Caco-2 (cell line): ENCODE data around the gene SCNN1G. TPM values are rescaled to one million over a fixed set of nuclear protein-coding genes. Genes with fewer than 3 reads are reported as not detected.

Experiments used
- BruUV-seq: library from RNA; stranded (reverse); fragments of 400-500 nt; replicated peaks from 2 replicates; lab custom pipeline; 2021; lab: Mats Ljungman, UMichigan
- CTCF ChIA-PET: fragments of 300-600 bp; sonication (Branson Sonifier 250); formaldehyde crosslinking; loops from one replicate; lab custom pipeline; 2022; ENCODE audit warnings: antibody characterized with exemption; lab: Charles Lee
- POLR2A ChIA-PET: fragments of 300-600 bp; sonication (Branson Sonifier 250); formaldehyde crosslinking; loops from one replicate; lab custom pipeline; 2022; ENCODE audit warnings: antibody characterized with exemption; lab: Charles Lee
- DNase-seq, 2 experiments: peaks; one replicate each; pipeline versions ENCODE4 v3.0.0 to v3.0.0-alpha.2; 2020 to 2022
- H3K27me3 ChIP-seq: replicated peaks from 2 replicates; pipeline ENCODE4 v1.6.0; 2011; ENCODE audit warnings: low read length; ENCODE audit not compliant: control insufficient read depth, insufficient read depth
- H3K36me3 ChIP-seq: 2 replicates; pipeline ENCODE4 v1.5.1; 2011; ENCODE audit warnings: low read length; ENCODE audit not compliant: control insufficient read depth, insufficient read depth
- H3K4me1 ChIP-seq: fragments of 250-450 bp; sonication (Bioruptor Pico); 2 replicates; pipeline ENCODE4 v1.5.1; 2020; ENCODE audit warnings: mild to moderate bottlenecking
- H3K4me3 ChIP-seq: 2 replicates; pipeline ENCODE4 v1.5.1; 2011; ENCODE audit warnings: low read depth, mild to moderate bottlenecking, control low read depth, low read length
- H3K9me3 ChIP-seq: fragments of 250-450 bp; sonication (Bioruptor Pico); 2 replicates; pipeline ENCODE4 v1.5.1; 2020; ENCODE audit warnings: mild to moderate bottlenecking, moderate library complexity
- H3K27ac Mint-ChIP-seq: one replicate; pipeline ENCODE4 v1.8.0; 2022; ENCODE audit warnings: mixed read lengths; ENCODE audit not compliant: unreplicated experiment
- H3K27me3 Mint-ChIP-seq: one replicate; pipeline ENCODE4 v1.8.0; 2022; ENCODE audit warnings: mixed read lengths; ENCODE audit not compliant: insufficient read depth, unreplicated experiment
- H3K36me3 Mint-ChIP-seq: one replicate; pipeline ENCODE4 v1.8.0; 2022; ENCODE audit warnings: mild to moderate bottlenecking, mixed read lengths; ENCODE audit not compliant: insufficient read depth, unreplicated experiment
- H3K4me1 Mint-ChIP-seq: one replicate; pipeline ENCODE4 v1.8.0; 2022; ENCODE audit warnings: low read depth, mixed read lengths; ENCODE audit not compliant: unreplicated experiment
- H3K4me3 Mint-ChIP-seq: one replicate; pipeline ENCODE4 v1.8.0; 2022; ENCODE audit warnings: mild to moderate bottlenecking, moderate library complexity, mixed read lengths; ENCODE audit not compliant: unreplicated experiment
- H3K9me3 Mint-ChIP-seq: one replicate; pipeline ENCODE4 v1.8.0; 2022; ENCODE audit warnings: mixed read lengths; ENCODE audit not compliant: unreplicated experiment
- intact Hi-C: fragments of 100-400 bp; cut with micrococcal nuclease; formaldehyde crosslinking; loops from one replicate; pipeline ENCODE4 v1.10.0; 2022; ENCODE audit not compliant: unreplicated experiment
- total RNA-seq: library from RNA; stranded (reverse); gene quantifications from 2 replicates; pipeline ENCODE4 v1.2.3, GENCODE V29; 2022
- TF ChIP-seq, protein P1 (sequence below), 2 experiments: fragments of 200-600 bp in 1 of 2; IDR thresholded peaks; 1 replicate in 1 of 2; 2 replicates in 1 of 2; pipeline versions ENCODE4 v1.5.1 to v1.8.0; 2011 to 2022; ENCODE audit warnings: antibody characterized with exemption in 1 of 2, control low read depth in 1 of 2, inconsistent platforms in 1 of 2, low read depth in 1 of 2, low read length in 1 of 2, mild to moderate bottlenecking in 1 of 2, moderate library complexity in 1 of 2; ENCODE audit not compliant: insufficient read depth in 1 of 2, severe bottlenecking in 1 of 2, unreplicated experiment in 1 of 2

Gene SCNN1G
- total RNA-seq, 1 experiment from 2014 or later, result not detected

DNA sequence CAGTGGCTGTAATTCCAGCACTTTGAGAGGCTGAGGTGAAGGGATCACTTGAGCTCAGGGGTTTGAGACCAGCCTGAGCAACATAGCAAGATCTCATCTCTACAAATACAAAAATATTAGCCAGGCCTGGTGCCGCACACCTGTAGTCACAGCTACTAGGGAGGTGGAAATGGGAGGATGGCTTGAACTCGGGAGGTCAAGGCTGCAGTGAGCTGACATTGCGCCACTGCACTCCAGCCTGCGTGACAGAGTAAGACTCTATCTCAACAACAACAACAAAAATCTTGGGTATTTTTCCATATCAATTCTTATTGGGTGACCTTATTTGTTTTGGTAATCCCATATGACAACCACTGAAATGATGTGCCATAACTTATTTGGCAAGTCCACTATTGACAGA, 52.6 kb downstream of the SCNN1G start:
- H3K27me3 ChIP-seq, result no peaks in the 10 kb centered on the region
- H3K36me3 ChIP-seq, result no peaks in the 10 kb centered on the region
- TF ChIP-seq, protein P1, sequence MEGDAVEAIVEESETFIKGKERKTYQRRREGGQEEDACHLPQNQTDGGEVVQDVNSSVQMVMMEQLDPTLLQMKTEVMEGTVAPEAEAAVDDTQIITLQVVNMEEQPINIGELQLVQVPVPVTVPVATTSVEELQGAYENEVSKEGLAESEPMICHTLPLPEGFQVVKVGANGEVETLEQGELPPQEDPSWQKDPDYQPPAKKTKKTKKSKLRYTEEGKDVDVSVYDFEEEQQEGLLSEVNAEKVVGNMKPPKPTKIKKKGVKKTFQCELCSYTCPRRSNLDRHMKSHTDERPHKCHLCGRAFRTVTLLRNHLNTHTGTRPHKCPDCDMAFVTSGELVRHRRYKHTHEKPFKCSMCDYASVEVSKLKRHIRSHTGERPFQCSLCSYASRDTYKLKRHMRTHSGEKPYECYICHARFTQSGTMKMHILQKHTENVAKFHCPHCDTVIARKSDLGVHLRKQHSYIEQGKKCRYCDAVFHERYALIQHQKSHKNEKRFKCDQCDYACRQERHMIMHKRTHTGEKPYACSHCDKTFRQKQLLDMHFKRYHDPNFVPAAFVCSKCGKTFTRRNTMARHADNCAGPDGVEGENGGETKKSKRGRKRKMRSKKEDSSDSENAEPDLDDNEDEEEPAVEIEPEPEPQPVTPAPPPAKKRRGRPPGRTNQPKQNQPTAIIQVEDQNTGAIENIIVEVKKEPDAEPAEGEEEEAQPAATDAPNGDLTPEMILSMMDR (IDR thresholded peaks at IDR 0.05; ENCODE audit: insufficient read depth in 1 of 2, low read depth in 1 of 2, low read length in 1 of 2, severe bottlenecking in 1 of 2, unreplicated experiment in 1 of 2), result no peak
- BruUV-seq, result no TSS peak
- Mint-ChIP-seq H3K27me3 (peaks cover 16% of the 10 kb centered on the region), H3K4me3 (no peak overlapping the region), H3K27ac (no peak overlapping the region), H3K4me1 (no peaks in the 10 kb centered on the region), H3K9me3 (no peaks in the 10 kb centered on the region), H3K36me3 (no peaks in the 10 kb centered on the region)
- ChIA-PET CTCF (no interaction called here), POLR2A (interaction anchor here (0.6 kb wide), 1 partner anchor 156 kb away, joined by 3 read pairs; no protein-coding TSS in a partner anchor)
- DNase-seq, result no peak
- intact Hi-C loops, result no loop called here
- H3K4me3 ChIP-seq, result no peak overlapping the region
- H3K9me3 ChIP-seq, result no peaks in the 10 kb centered on the region
- H3K4me1 ChIP-seq, result no peaks in the 10 kb centered on the region

DNA sequence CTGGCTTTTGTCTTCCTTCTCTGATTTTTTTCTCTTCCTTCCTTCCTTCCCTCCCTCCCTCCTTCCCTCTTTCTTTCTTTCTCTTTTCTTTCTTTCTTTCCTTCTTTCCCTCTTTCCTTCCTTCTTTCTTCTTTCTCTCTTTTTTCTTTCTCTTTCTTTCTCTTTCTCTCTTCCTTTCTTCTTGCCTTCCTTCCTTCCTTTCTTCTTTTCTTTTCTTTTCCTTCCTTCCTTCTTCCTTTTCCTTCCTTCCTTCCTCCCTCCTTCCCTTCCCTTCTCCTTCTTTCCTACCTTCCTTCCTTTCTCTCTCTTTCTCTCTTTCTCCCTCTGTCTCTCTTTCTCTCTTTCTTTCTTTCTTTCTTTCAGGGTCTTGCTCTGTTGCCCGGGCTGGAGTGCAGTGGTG, 54.4 kb downstream of the SCNN1G start:
- Histone ChIP-seq H3K9me3 (no peaks in the 10 kb centered on the region), H3K4me3 (no peak overlapping the region), H3K36me3 (no peaks in the 10 kb centered on the region), H3K27me3 (no peaks in the 10 kb centered on the region; the same call in 1 of the 2 replicates), H3K4me1 (no peaks in the 10 kb centered on the region)
- ChIA-PET POLR2A (no interaction called here), CTCF (no interaction called here)
- TF ChIP-seq, protein P1 (IDR thresholded peaks at IDR 0.05; ENCODE audit: insufficient read depth in 1 of 2, low read depth in 1 of 2, low read length in 1 of 2, severe bottlenecking in 1 of 2, unreplicated experiment in 1 of 2), result no peak
- Mint-ChIP-seq H3K27ac (no peak overlapping the region), H3K9me3 (no peaks in the 10 kb centered on the region), H3K27me3 (peaks cover 18% of the 10 kb centered on the region), H3K36me3 (no peaks in the 10 kb centered on the region), H3K4me1 (no peaks in the 10 kb centered on the region), H3K4me3 (no peak overlapping the region)
- no peak for DNase-seq
- intact Hi-C loops, result no loop called here
- BruUV-seq, result no TSS peak

DNA sequence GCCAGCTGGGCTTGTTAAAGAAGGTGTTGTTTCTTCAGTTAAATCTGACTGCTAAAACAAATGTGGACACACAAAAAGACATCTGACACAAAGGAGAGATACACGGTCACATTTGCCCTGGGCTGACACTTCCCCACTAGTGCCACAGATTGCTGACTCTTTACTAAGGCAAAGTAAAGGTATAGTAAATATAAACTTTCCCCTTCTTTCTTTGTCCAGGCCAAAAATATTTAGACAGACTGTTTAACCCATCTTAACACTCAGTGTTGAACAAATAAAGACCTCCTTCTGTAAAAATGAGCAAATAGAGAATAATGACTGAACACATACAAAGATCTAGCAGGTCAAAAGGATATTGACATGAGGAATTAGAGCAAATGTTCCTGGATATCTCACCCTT, 58.4 kb downstream of the SCNN1G start:
- intact Hi-C loops, result no loop called here
- CTCF ChIA-PET, result no interaction called here
- Mint-ChIP-seq H3K9me3 (no peaks in the 10 kb centered on the region), H3K27me3 (peaks cover 19% of the 10 kb centered on the region), H3K4me1 (no peaks in the 10 kb centered on the region), H3K4me3 (no peak overlapping the region), H3K36me3 (no peaks in the 10 kb centered on the region), H3K27ac (no peak overlapping the region)
- no TSS peak for BruUV-seq
- Histone ChIP-seq H3K9me3 (no peaks in the 10 kb centered on the region), H3K36me3 (no peaks in the 10 kb centered on the region), H3K27me3 (no peaks in the 10 kb centered on the region; the same call in 1 of the 2 replicates), H3K4me3 (no peak overlapping the region), H3K4me1 (no peaks in the 10 kb centered on the region)
- TF ChIP-seq, protein P1 (IDR thresholded peaks at IDR 0.05; ENCODE audit: insufficient read depth in 1 of 2, low read depth in 1 of 2, low read length in 1 of 2, severe bottlenecking in 1 of 2, unreplicated experiment in 1 of 2), result no peak
- POLR2A ChIA-PET, result no interaction called here
- DNase-seq, result no peak
